MCF 10A (cell line): ENCODE results near the gene RAD51B. TPM values are rescaled to one million over a fixed set of nuclear protein-coding genes. Genes with fewer than 3 reads are reported as not detected.

Source experiments
- BruUV-seq: library from RNA; stranded (reverse); fragments of 400-500 nt; replicated peaks from 2 replicates; lab custom pipeline; 2021; lab: Mats Ljungman, UMichigan
- CTCF ChIA-PET: fragments of 300-600 bp; sonication (Branson Sonifier 250); formaldehyde crosslinking; extraction: SDS; loops from one replicate; lab custom pipeline; 2021; ENCODE audit warnings: antibody characterized with exemption, inconsistent platforms; lab: Yijun Ruan, JAX
- POLR2A ChIA-PET: fragments of 300-600, 350-650 bp; sonication (Branson Sonifier 250); formaldehyde crosslinking; extraction: SDS; loops from one replicate; lab custom pipeline; 2020; ENCODE audit warnings: antibody characterized with exemption, inconsistent platforms; lab: Yijun Ruan, JAX
- DNase-seq: peaks from one replicate; pipeline ENCODE4 v3.0.0-alpha.2; 2018; ENCODE audit not compliant: unreplicated experiment
- H3K27ac Mint-ChIP-seq: one replicate; pipeline ENCODE4 v1.8.0; 2022; ENCODE audit warnings: mild to moderate bottlenecking, low read depth, mixed read lengths; ENCODE audit not compliant: unreplicated experiment
- H3K27me3 Mint-ChIP-seq: one replicate; pipeline ENCODE4 v1.8.0; 2022; ENCODE audit warnings: mixed read lengths; ENCODE audit not compliant: insufficient read depth, unreplicated experiment
- H3K36me3 Mint-ChIP-seq: one replicate; pipeline ENCODE4 v1.8.0; 2022; ENCODE audit warnings: mild to moderate bottlenecking, moderate library complexity, mixed read lengths; ENCODE audit not compliant: insufficient read depth, unreplicated experiment
- H3K4me1 Mint-ChIP-seq: one replicate; pipeline ENCODE4 v1.8.0; 2022; ENCODE audit warnings: mixed read lengths; ENCODE audit not compliant: insufficient read depth, unreplicated experiment
- H3K4me3 Mint-ChIP-seq: one replicate; pipeline ENCODE4 v1.8.0; 2022; ENCODE audit warnings: mild to moderate bottlenecking, moderate library complexity, mixed read lengths; ENCODE audit not compliant: unreplicated experiment
- H3K9me3 Mint-ChIP-seq: one replicate; pipeline ENCODE4 v1.8.0; 2022; ENCODE audit warnings: mixed read lengths; ENCODE audit not compliant: unreplicated experiment
- CTCF ChIP-seq: fragments of 200-600 bp; IDR thresholded peaks from one replicate; pipeline ENCODE4 v1.8.0; 2022; ENCODE audit warnings: antibody characterized with exemption, mild to moderate bottlenecking; ENCODE audit not compliant: unreplicated experiment
- intact Hi-C: fragments of 100-400 bp; cut with micrococcal nuclease; formaldehyde crosslinking; loops from 2 replicates; pipeline ENCODE4 v1.14.1; 2022
- total RNA-seq: library from RNA; stranded (reverse); gene quantifications from 2 replicates; pipeline ENCODE4 v1.2.3, GENCODE V29; 2022

The RAD51B gene
- total RNA-seq, 1 experiment from 2014 or later, result 14.6 TPM

GRCh38 chr14:68627050-68627867, 807.7 kb downstream of the RAD51B start:
- H3K4me3 Mint-ChIP-seq, result no peak overlapping the region
- no peaks in the 10 kb centered on the region for H3K4me1 Mint-ChIP-seq
- no peaks in the 10 kb centered on the region for H3K27me3 Mint-ChIP-seq
- peaks cover 7% of the 10 kb centered on the region for H3K9me3 Mint-ChIP-seq
- ChIA-PET CTCF (interaction anchor here (0.6 kb wide), 1 partner anchor 37 kb away, joined by 4 read pairs; no protein-coding TSS in a partner anchor), POLR2A (interaction anchor here (0.6 to 1.4 kb wide), 2 partner anchors 10 to 15 kb away, joined by 3 read pairs; no protein-coding TSS in a partner anchor)
- peaks cover 10% of the 10 kb centered on the region for H3K36me3 Mint-ChIP-seq
- intact Hi-C loops, result no loop called here
- BruUV-seq, result no TSS peak
- no peak for DNase-seq
- H3K27ac Mint-ChIP-seq, result no peak overlapping the region
- no peak for TF ChIP-seq CTCF

GRCh38 chr14:68627868-68628604, 808.5 kb downstream of the RAD51B start:
- H3K36me3 Mint-ChIP-seq, result peaks cover 9% of the 10 kb centered on the region
- BruUV-seq, result no TSS peak
- ChIA-PET POLR2A (interaction anchor here (0.6 kb wide), 2 partner anchors 14 to 72 kb away, joined by 3 read pairs; no protein-coding TSS in a partner anchor), CTCF (no interaction called here)
- H3K4me3 Mint-ChIP-seq, result no peak overlapping the region
- peaks cover 7% of the 10 kb centered on the region for H3K9me3 Mint-ChIP-seq
- H3K27me3 Mint-ChIP-seq, result no peaks in the 10 kb centered on the region
- intact Hi-C loops, result no loop called here
- TF ChIP-seq CTCF, result no peak
- H3K27ac Mint-ChIP-seq, result no peak overlapping the region
- DNase-seq, result no peak
- no peaks in the 10 kb centered on the region for H3K4me1 Mint-ChIP-seq

GRCh38 chr14:68628605-68629310, 809.2 kb downstream of the RAD51B start:
- BruUV-seq, result no TSS peak
- no peak overlapping the region for H3K4me3 Mint-ChIP-seq
- CTCF ChIA-PET, result no interaction called here

More at GRCh38 chr14:68628605-68629310, 809.2 kb downstream of the RAD51B start:
- peaks cover 4% of the 10 kb centered on the region for H3K36me3 Mint-ChIP-seq
- POLR2A ChIA-PET, result interaction anchor here (0.6 to 1.2 kb wide), 4 partner anchors 10 to 156 kb away, joined by 3 to 4 read pairs (median 4); no protein-coding TSS in a partner anchor
- no peak for DNase-seq
- peaks cover 5% of the 10 kb centered on the region for H3K4me1 Mint-ChIP-seq
- H3K9me3 Mint-ChIP-seq, result peaks cover 7% of the 10 kb centered on the region
- no peak overlapping the region for H3K27ac Mint-ChIP-seq
- H3K27me3 Mint-ChIP-seq, result no peaks in the 10 kb centered on the region
- intact Hi-C loops, result no loop called here
- no peak for TF ChIP-seq CTCF
